ENCODE data around the gene CFAP100. TPM values are rescaled to one million over a fixed set of nuclear protein-coding genes. Genes with fewer than 3 reads are reported as not detected.

The CFAP100 gene
- total RNA-seq, 1 experiment from 2014 or later: not detected

GRCh38 chr3:126390201-126390600 lies 4.5 kb upstream of the CFAP100 start:
- ChIA-PET POLR2A (ENCODE audit: unreplicated experiment) (no interaction called here), CTCF (no interaction called here)
- DNase-seq (no peak), ATAC-seq (no peak)
- Histone ChIP-seq H3K9me3 (ENCODE audit: low read length) (no peaks in the 10 kb centered on the region), H3K4me3 (ENCODE audit: low read length) (no peak overlapping the region), H3K79me2 (ENCODE audit: low read length) (no peaks in the 10 kb centered on the region), H3K9ac (ENCODE audit: low read length) (no peak overlapping the region), H3K36me3 (ENCODE audit: low read depth, low read length) (no peaks in the 10 kb centered on the region), H4K20me1 (ENCODE audit: low read length) (no peaks in the 10 kb centered on the region), H3K4me1 (ENCODE audit: insufficient read depth, low read length) (0 out of 2 replicates have a peak, but pooled peaks cover 3% of the 10 kb centered on the region), H3K27me3 (ENCODE audit: low read length) (no peaks in the 10 kb centered on the region), H3K4me2 (ENCODE audit: low read length) (no peak overlapping the region), H3K9me2 (replicated peaks; ENCODE audit: low read length) (no peaks in the 10 kb centered on the region), H3K27ac (ENCODE audit: low read length) (no peak overlapping the region), H3F3A (ENCODE audit: low read length, unreplicated experiment) (no peaks in the 10 kb centered on the region), H2AFZ (ENCODE audit: low read length) (no peak overlapping the region)
- TF ChIP-seq EZH2 (IDR thresholded peaks at IDR 0.05; ENCODE audit: low read length, unreplicated experiment) (no peak), EZH2phosphoT487 (IDR thresholded peaks at IDR 0.05; ENCODE audit: borderline replicate concordance, low read length) (no peak)
- TF ChIP-seq, protein P1, sequence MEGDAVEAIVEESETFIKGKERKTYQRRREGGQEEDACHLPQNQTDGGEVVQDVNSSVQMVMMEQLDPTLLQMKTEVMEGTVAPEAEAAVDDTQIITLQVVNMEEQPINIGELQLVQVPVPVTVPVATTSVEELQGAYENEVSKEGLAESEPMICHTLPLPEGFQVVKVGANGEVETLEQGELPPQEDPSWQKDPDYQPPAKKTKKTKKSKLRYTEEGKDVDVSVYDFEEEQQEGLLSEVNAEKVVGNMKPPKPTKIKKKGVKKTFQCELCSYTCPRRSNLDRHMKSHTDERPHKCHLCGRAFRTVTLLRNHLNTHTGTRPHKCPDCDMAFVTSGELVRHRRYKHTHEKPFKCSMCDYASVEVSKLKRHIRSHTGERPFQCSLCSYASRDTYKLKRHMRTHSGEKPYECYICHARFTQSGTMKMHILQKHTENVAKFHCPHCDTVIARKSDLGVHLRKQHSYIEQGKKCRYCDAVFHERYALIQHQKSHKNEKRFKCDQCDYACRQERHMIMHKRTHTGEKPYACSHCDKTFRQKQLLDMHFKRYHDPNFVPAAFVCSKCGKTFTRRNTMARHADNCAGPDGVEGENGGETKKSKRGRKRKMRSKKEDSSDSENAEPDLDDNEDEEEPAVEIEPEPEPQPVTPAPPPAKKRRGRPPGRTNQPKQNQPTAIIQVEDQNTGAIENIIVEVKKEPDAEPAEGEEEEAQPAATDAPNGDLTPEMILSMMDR (conservative IDR thresholded peaks at IDR 0.05; ENCODE audit: low read depth, low read length): no peak
- BruUV-seq (replicated peaks): no TSS peak
- intact Hi-C loops (cut with micrococcal nuclease): no loop called here

DNA sequence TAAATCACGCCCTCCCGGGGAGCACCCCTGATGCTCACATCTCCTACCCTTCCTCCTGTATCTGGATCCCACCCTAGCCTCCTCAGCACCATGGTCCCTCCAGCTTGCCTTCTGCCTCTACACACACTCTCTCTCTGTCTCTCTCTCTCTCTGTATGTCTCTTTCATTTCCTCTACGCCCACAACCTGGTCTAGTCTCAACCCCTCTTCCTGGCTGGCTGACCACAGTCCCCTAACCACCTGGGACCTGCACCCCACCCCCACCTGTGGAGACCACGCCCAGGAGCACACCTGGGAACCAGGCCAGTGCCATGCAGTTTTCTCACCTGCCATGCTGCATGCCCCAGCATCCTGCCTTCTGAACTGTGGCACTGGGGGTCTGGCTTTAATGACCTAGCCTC lies 4.0 kb upstream of the CFAP100 start:
- Histone ChIP-seq H3K36me3 (ENCODE audit: low read depth, low read length) (no peaks in the 10 kb centered on the region), H4K20me1 (ENCODE audit: low read length) (no peaks in the 10 kb centered on the region), H3K27me3 (ENCODE audit: low read length) (no peaks in the 10 kb centered on the region), H2AFZ (ENCODE audit: low read length) (no peak overlapping the region), H3K4me3 (ENCODE audit: low read length) (no peak overlapping the region), H3K79me2 (ENCODE audit: low read length) (no peaks in the 10 kb centered on the region), H3K4me1 (ENCODE audit: insufficient read depth, low read length) (0 out of 2 replicates have a peak, but pooled peaks cover 3% of the 10 kb centered on the region), H3K9me3 (ENCODE audit: low read length) (no peaks in the 10 kb centered on the region), H3K9ac (ENCODE audit: low read length) (no peak overlapping the region), H3K27ac (ENCODE audit: low read length) (no peak overlapping the region), H3K9me2 (replicated peaks; ENCODE audit: low read length) (no peaks in the 10 kb centered on the region), H3K4me2 (ENCODE audit: low read length) (no peak overlapping the region), H3F3A (ENCODE audit: low read length, unreplicated experiment) (no peaks in the 10 kb centered on the region)
- ChIA-PET CTCF (no interaction called here), POLR2A (ENCODE audit: unreplicated experiment) (no interaction called here)
- DNase-seq (no peak), ATAC-seq (no peak)
- no peak for TF ChIP-seq EZH2 (IDR thresholded peaks at IDR 0.05; ENCODE audit: low read length, unreplicated experiment)
- TF ChIP-seq, protein P1 (conservative IDR thresholded peaks at IDR 0.05; ENCODE audit: low read depth, low read length): no peak
- TF ChIP-seq EZH2phosphoT487 (IDR thresholded peaks at IDR 0.05; ENCODE audit: borderline replicate concordance, low read length): no peak
- BruUV-seq (replicated peaks): no TSS peak
- intact Hi-C loops (cut with micrococcal nuclease): no loop called here

DNA sequence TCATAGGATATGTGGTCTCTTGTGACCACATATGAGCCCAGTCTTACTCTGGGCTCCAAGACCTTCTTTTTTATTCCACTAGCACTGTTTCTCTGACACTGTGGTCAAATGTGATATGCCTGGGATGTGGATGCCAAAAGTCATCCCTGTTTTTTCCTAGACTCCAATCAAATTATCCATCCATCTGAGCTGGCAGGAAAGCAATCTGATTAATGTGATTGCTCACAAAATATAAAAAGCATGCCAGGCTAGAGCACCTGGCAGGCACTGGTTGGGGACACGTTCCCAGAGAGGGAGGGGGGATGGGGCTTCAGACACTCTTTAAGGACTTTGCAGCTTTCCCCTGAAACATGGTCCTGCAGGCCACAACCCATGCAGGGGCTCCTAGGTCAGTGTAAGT lies 3.1 kb upstream of the CFAP100 start:
- TF ChIP-seq, protein P1 (conservative IDR thresholded peaks at IDR 0.05; ENCODE audit: low read depth, low read length): no peak
- TF ChIP-seq EZH2phosphoT487 (IDR thresholded peaks at IDR 0.05; ENCODE audit: borderline replicate concordance, low read length) (no peak), EZH2 (IDR thresholded peaks at IDR 0.05; ENCODE audit: low read length, unreplicated experiment) (no peak)
- Histone ChIP-seq H3K79me2 (ENCODE audit: low read length) (no peaks in the 10 kb centered on the region), H3K9me3 (ENCODE audit: low read length) (no peaks in the 10 kb centered on the region), H3K27ac (ENCODE audit: low read length) (no peak overlapping the region), H3K4me2 (ENCODE audit: low read length) (no peak overlapping the region), H3K9me2 (replicated peaks; ENCODE audit: low read length) (no peaks in the 10 kb centered on the region), H3K9ac (ENCODE audit: low read length) (no peak overlapping the region), H4K20me1 (ENCODE audit: low read length) (no peaks in the 10 kb centered on the region), H3K4me3 (ENCODE audit: low read length) (no peak overlapping the region), H2AFZ (ENCODE audit: low read length) (no peak overlapping the region), H3K4me1 (ENCODE audit: insufficient read depth, low read length) (0 out of 2 replicates have a peak, but pooled peaks cover 3% of the 10 kb centered on the region), H3F3A (ENCODE audit: low read length, unreplicated experiment) (no peaks in the 10 kb centered on the region), H3K27me3 (ENCODE audit: low read length) (no peaks in the 10 kb centered on the region), H3K36me3 (ENCODE audit: low read depth, low read length) (no peaks in the 10 kb centered on the region)
- ATAC-seq: no peak
- POLR2A ChIA-PET (ENCODE audit: unreplicated experiment): no interaction called here
- CTCF ChIA-PET: no interaction called here
- DNase-seq: no peak
- BruUV-seq (replicated peaks): no TSS peak
- intact Hi-C loops (cut with micrococcal nuclease): no loop called here

Measured in PC-3 (cell line).